HepG2 (cell line): Measurements from ENCODE around the gene SYAP1. TPM values are rescaled to one million over a fixed set of nuclear protein-coding genes. Genes with fewer than 3 reads are reported as not detected.

ENCODE experiments used
- AGO2 ChIP-seq: fragments of 200-400 bp; formaldehyde crosslinking; optimal IDR thresholded peaks from 2 replicates; pipeline ENCODE3; 2017; ENCODE audit warnings: mild to moderate bottlenecking, low read depth, low read length, moderate library complexity
- ATF6 ChIP-seq: sonication (generic); formaldehyde crosslinking; conservative IDR thresholded peaks from 2 replicates; pipeline ENCODE4 v1.4.0; 2020; ENCODE audit warnings: missing genetic modification reagents
- BRD4 ChIP-seq: sonication (generic); formaldehyde crosslinking; IDR thresholded peaks from 2 replicates; pipeline ENCODE4 v1.4.0; 2020; ENCODE audit warnings: missing genetic modification reagents
- EZH2 ChIP-seq: conservative IDR thresholded peaks from 2 replicates; pipeline ENCODE4 v1.6.1; 2012; ENCODE audit warnings: mild to moderate bottlenecking, low read depth, low read length, moderate library complexity
- HNF1A ChIP-seq, 2 experiments: sonication (generic) in 1 of 2; formaldehyde crosslinking in 1 of 2; IDR thresholded peaks; 2 replicates each; pipeline versions ENCODE4 v1.4.0 to v1.6.1; 2016 to 2020; ENCODE audit warnings: borderline replicate concordance in 1 of 2, low read depth in 1 of 2, mild to moderate bottlenecking in 1 of 2, missing genetic modification reagents in 1 of 2
- HNRNPL ChIP-seq: fragments of 200-400 bp; formaldehyde crosslinking; IDR thresholded peaks from 2 replicates; pipeline ENCODE4 v1.6.1; 2017; ENCODE audit warnings: mild to moderate bottlenecking, low read depth, low read length
- HOXA5 ChIP-seq: sonication (generic); formaldehyde crosslinking; IDR thresholded peaks from 2 replicates; pipeline ENCODE4 v1.4.0; 2020; ENCODE audit warnings: missing genetic modification reagents
- POLR2AphosphoS2 ChIP-seq: IDR thresholded peaks from 2 replicates; pipeline ENCODE4 v1.6.1; 2011; ENCODE audit warnings: low read depth, low read length, improper control_type of control experiment
- THAP11 ChIP-seq: IDR thresholded peaks from 2 replicates; pipeline ENCODE4 v1.6.1; 2016; ENCODE audit warnings: missing biosample characterization, missing genetic modification reagents
- ZFP36 ChIP-seq: fragments of 150-350 bp; IDR thresholded peaks from 2 replicates; pipeline ENCODE4 v1.6.1; 2018; ENCODE audit warnings: borderline replicate concordance, low read length, low read depth; ENCODE audit not compliant: partially characterized antibody
- ZFY ChIP-seq: sonication (generic); formaldehyde crosslinking; IDR thresholded peaks from 2 replicates; pipeline ENCODE4 v1.4.0; 2020; ENCODE audit warnings: missing genetic modification reagents
- ZNF143 ChIP-seq: sonication (generic); formaldehyde crosslinking; IDR thresholded peaks from 2 replicates; pipeline ENCODE4 v1.4.0; 2020; ENCODE audit warnings: missing genetic modification reagents
- ZNF282 ChIP-seq: fragments of 450-650 bp; IDR thresholded peaks from 2 replicates; pipeline ENCODE4 v1.6.1; 2018; ENCODE audit not compliant: partially characterized antibody
- ZNF329 ChIP-seq: sonication (generic); formaldehyde crosslinking; IDR thresholded peaks from 2 replicates; pipeline ENCODE4 v1.9.0; 2021; ENCODE audit warnings: low read depth, mild to moderate bottlenecking, missing genetic modification reagents
- ZNF451 ChIP-seq: sonication (generic); formaldehyde crosslinking; IDR thresholded peaks from 2 replicates; pipeline ENCODE4 v1.5.0; 2020; ENCODE audit warnings: mild to moderate bottlenecking, missing genetic modification reagents
- ZSCAN30 ChIP-seq: sonication (generic); formaldehyde crosslinking; IDR thresholded peaks from 2 replicates; pipeline ENCODE4 v1.5.0; 2020; ENCODE audit warnings: mild to moderate bottlenecking, missing genetic modification reagents
- ZSCAN31 ChIP-seq: sonication (generic); formaldehyde crosslinking; IDR thresholded peaks from 2 replicates; pipeline ENCODE4 v1.5.0; 2020; ENCODE audit warnings: low read depth, mild to moderate bottlenecking, missing genetic modification reagents
- ZSCAN5A ChIP-seq: sonication (generic); formaldehyde crosslinking; IDR thresholded peaks from 2 replicates; pipeline ENCODE4 v1.8.0; 2022; ENCODE audit warnings: mild to moderate bottlenecking, missing genetic modification reagents, borderline replicate concordance
- polyA plus RNA-seq, 8 experiments: library from polyadenylated mRNA; depleted of rRNA in 3 of 8; stranded (reverse) in 7 of 8; unstranded in 1 of 8; fragments of >200 nt; fragmentation: Illumina TruSeq in 4 of 8; extraction: Trizol in 4 of 8; gene quantifications; 2 replicates each; pipeline versions ENCODE4 v1.2.1 to v1.2.3, GENCODE V29; 2011 to 2016; ENCODE audit warnings: low read depth in 4 of 8, missing spikeins in 1 of 8, mixed read lengths in 1 of 8; ENCODE audit not compliant: insufficient read depth in 1 of 8
- total RNA-seq, 5 experiments: library from RNA; depleted of rRNA; stranded (reverse); fragments of >200 nt; fragmentation: Illumina TruSeq; extraction: Trizol; gene quantifications; 2 replicates each; pipeline ENCODE4 v1.2.3, GENCODE V29; 2016; ENCODE audit warnings: low read depth in 1 of 5
- TF ChIP-seq, protein P1 (sequence below): IDR thresholded peaks from 2 replicates; pipeline ENCODE4 v1.6.1; 2018; ENCODE audit warnings: missing genetic modification reagents
- TF ChIP-seq, protein P2 (sequence below): sonication (generic); formaldehyde crosslinking; IDR thresholded peaks from 2 replicates; pipeline ENCODE4 v1.5.1; 2020; ENCODE audit warnings: missing genetic modification reagents, mild to moderate bottlenecking, borderline replicate concordance

Gene SYAP1
- total and polyA plus RNA-seq, 2 of the 13 experiments (the other 11 are each of a cell fraction or from before 2014, with no cell fraction given): 4.9 to 18.5 TPM

DNA sequence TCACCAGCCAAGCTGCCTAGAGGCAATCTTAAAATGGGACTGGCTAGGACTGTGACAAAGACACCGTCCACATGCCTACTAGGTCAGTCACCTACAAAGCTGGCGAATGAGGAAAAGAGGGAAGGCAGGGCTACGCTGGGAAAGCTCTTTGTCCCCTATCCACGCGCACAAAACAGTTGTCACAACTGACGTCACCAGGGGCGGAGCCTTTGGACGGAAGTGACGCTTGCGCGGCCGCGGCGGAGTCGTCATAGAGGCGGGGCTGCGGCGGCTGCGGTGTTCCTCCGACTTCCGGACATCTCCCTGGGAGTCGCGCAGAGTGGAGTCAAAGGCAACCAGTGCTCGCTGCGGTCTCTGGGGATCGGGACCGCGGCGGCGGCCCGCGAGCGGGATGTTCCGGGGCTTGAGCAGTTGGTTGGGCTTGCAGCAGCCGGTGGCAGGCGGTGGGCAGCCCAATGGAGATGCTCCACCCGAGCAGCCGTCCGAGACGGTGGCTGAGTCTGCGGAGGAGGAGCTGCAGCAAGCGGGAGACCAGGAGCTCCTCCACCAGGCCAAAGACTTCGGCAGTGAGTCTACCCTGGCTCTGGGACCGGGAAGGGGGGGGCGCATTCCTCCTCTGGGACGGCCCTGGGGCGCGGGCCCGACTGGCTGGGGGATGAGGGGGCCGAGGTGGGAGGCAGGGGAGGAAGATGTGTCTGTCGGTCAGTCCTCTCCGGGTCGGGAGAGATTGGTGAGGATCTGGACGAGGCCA lies at the start of gene SYAP1 (continued):
- TF ChIP-seq, protein P1, sequence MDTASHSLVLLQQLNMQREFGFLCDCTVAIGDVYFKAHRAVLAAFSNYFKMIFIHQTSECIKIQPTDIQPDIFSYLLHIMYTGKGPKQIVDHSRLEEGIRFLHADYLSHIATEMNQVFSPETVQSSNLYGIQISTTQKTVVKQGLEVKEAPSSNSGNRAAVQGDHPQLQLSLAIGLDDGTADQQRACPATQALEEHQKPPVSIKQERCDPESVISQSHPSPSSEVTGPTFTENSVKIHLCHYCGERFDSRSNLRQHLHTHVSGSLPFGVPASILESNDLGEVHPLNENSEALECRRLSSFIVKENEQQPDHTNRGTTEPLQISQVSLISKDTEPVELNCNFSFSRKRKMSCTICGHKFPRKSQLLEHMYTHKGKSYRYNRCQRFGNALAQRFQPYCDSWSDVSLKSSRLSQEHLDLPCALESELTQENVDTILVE: no peak
- TF ChIP-seq ZNF329 (CRISPR knock-in tag) (no peak), ZNF451 (CRISPR knock-in tag) (no peak), ZSCAN5A (CRISPR knock-in tag) (no peak), ATF6 (CRISPR knock-in tag) (no peak), BRD4 (CRISPR knock-in tag) (peak; percentile 32; the same call in 1 of the 2 replicates), HNF1A (IDR thresholded peaks at IDR 0.05; ENCODE audit: low read depth) (no peak), HNF1A (CRISPR knock-in tag; IDR thresholded peaks at IDR 0.05; ENCODE audit: borderline replicate concordance) (no peak; the same call in 1 of the 2 replicates), THAP11 (CRISPR knock-in tag) (peak; percentile 89), ZSCAN31 (no peak), ZSCAN30 (CRISPR knock-in tag) (no peak), ZFY (CRISPR knock-in tag) (peak; percentile 74), POLR2AphosphoS2 (no peak), HOXA5 (CRISPR knock-in tag) (no peak; the same call in 1 of the 2 replicates), HNRNPL (no peak), EZH2 (no peak), ZNF282 (no peak), AGO2 (no peak), ZNF143 (peak; percentile 43), ZFP36 (no peak)
- TF ChIP-seq, protein P2, sequence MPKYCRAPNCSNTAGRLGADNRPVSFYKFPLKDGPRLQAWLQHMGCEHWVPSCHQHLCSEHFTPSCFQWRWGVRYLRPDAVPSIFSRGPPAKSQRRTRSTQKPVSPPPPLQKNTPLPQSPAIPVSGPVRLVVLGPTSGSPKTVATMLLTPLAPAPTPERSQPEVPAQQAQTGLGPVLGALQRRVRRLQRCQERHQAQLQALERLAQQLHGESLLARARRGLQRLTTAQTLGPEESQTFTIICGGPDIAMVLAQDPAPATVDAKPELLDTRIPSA: no peak
